ENCODE measurements around the gene SYTL4. TPM values are rescaled to one million over a fixed set of nuclear protein-coding genes. Genes with fewer than 3 reads are reported as not detected.

The SYTL4 gene
- total and polyA plus RNA-seq, 12 donors = 3.4 to 12.3 (median 5.4) TPM

DNA sequence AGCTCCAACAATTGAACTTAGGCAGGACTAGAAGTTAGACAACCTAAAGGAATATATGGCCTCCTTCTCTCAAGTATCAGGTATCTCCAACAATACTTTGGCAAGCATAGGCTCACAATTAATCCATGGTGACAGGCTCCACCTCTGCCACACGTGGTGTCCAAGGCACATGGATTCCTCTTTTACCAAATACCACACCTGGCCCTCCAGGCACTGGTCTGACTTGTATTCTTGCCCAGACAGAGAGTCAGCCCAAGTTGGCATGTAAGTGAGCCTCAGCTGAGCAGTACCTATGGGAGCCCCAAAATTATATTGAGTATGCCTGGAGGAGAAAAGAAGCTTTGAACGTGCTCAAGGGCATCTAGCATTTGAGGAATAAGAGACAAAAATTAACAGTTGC, 68.3 kb downstream of the SYTL4 start:
- no peaks in the 10 kb centered on the region for H3K9me3 ChIP-seq (replicated peaks in 1 of 3)
- TF ChIP-seq, protein P1, sequence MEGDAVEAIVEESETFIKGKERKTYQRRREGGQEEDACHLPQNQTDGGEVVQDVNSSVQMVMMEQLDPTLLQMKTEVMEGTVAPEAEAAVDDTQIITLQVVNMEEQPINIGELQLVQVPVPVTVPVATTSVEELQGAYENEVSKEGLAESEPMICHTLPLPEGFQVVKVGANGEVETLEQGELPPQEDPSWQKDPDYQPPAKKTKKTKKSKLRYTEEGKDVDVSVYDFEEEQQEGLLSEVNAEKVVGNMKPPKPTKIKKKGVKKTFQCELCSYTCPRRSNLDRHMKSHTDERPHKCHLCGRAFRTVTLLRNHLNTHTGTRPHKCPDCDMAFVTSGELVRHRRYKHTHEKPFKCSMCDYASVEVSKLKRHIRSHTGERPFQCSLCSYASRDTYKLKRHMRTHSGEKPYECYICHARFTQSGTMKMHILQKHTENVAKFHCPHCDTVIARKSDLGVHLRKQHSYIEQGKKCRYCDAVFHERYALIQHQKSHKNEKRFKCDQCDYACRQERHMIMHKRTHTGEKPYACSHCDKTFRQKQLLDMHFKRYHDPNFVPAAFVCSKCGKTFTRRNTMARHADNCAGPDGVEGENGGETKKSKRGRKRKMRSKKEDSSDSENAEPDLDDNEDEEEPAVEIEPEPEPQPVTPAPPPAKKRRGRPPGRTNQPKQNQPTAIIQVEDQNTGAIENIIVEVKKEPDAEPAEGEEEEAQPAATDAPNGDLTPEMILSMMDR (IDR thresholded peaks at IDR 0.05) = no peak
- no peak for TF ChIP-seq POLR2A (IDR thresholded peaks at IDR 0.05)
- 38 to 67% (median 45%) methylated on average over 2 of the region's 2 CpGs for WGBS, 4 donors
- H3K4me1 ChIP-seq (replicated peaks in 1 of 2) = no peaks in the 10 kb centered on the region
- no peak for DNase-seq
- H3K27ac ChIP-seq = no peak overlapping the region
- no peak overlapping the region for H3K4me3 ChIP-seq
- H3K36me3 ChIP-seq (replicated peaks in 1 of 2) = no peaks in the 10 kb centered on the region
- peaks cover 28% of the 10 kb centered on the region for H3K27me3 ChIP-seq
- intact Hi-C loops (cut with DNase I) = no loop called here

DNA sequence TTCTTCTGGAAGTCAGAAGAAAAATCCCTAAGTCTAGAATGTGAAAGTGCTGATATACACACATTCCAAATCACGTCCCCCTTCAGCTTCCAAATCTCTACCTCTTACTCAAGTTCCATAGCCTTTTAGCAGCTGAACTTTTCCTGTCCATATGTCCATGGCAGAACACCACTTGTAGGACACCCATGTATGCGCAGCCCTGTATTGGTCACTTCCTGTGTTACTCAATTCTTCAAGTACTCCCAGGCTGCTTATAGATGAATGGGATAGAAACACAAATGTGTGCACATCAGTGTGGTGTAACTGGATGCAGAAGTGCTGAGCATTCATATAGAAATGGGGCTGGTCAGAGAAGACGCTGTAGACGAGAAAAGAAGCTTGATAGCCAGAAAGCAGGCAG, 69.1 kb downstream of the SYTL4 start:
- no peaks in the 10 kb centered on the region for H3K36me3 ChIP-seq (replicated peaks in 1 of 2)
- WGBS, 4 donors = 75 to 88% (median 80%) methylated on average over 4 of the region's 4 CpGs
- intact Hi-C loops (cut with DNase I) = no loop called here

DNA sequence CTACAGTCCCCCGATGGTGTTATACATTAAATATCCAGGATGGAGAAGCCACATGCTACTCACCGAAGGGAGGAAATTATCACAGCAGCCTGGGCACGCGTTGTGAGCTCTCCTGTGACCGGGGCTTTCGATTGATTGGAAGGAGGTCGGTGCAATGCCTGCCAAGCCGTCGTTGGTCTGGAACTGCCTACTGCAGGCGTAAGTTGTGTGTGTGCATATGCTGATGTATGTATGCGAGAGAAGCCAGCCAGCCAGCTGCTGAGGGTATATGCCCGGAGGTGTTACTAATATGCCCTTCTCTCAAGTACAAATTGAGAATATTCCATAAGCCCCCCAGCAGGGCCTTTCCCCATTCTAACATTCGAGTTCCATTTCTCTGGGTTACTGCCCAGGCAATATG, 69.8 kb downstream of the SYTL4 start:
- Histone ChIP-seq H3K9me3 (replicated peaks in 1 of 3) (no peaks in the 10 kb centered on the region), H3K36me3 (replicated peaks in 1 of 2) (no peaks in the 10 kb centered on the region), H3K27ac (no peak overlapping the region), H3K4me1 (replicated peaks in 1 of 2) (no peaks in the 10 kb centered on the region), H3K27me3 (peaks cover 33% of the 10 kb centered on the region), H3K4me3 (no peak overlapping the region)
- TF ChIP-seq, protein P1 (IDR thresholded peaks at IDR 0.05) = no peak
- TF ChIP-seq POLR2A (IDR thresholded peaks at IDR 0.05) = no peak
- WGBS, 4 donors = 81 to 92% (median 87%) methylated on average over 8 to 13 of the region's 13 CpGs
- no peak for DNase-seq
- intact Hi-C loops (cut with DNase I) = no loop called here

More for the DNA sequence above, 69.1 kb downstream of the SYTL4 start:
- H3K27me3 ChIP-seq = peaks cover 33% of the 10 kb centered on the region
- DNase-seq = no peak
- no peaks in the 10 kb centered on the region for H3K4me1 ChIP-seq (replicated peaks in 1 of 2)
- no peak overlapping the region for H3K27ac ChIP-seq
- TF ChIP-seq, protein P1 (IDR thresholded peaks at IDR 0.05) = no peak
- TF ChIP-seq POLR2A (IDR thresholded peaks at IDR 0.05) = no peak
- no peaks in the 10 kb centered on the region for H3K9me3 ChIP-seq (replicated peaks in 1 of 3)
- H3K4me3 ChIP-seq = no peak overlapping the region

DNA sequence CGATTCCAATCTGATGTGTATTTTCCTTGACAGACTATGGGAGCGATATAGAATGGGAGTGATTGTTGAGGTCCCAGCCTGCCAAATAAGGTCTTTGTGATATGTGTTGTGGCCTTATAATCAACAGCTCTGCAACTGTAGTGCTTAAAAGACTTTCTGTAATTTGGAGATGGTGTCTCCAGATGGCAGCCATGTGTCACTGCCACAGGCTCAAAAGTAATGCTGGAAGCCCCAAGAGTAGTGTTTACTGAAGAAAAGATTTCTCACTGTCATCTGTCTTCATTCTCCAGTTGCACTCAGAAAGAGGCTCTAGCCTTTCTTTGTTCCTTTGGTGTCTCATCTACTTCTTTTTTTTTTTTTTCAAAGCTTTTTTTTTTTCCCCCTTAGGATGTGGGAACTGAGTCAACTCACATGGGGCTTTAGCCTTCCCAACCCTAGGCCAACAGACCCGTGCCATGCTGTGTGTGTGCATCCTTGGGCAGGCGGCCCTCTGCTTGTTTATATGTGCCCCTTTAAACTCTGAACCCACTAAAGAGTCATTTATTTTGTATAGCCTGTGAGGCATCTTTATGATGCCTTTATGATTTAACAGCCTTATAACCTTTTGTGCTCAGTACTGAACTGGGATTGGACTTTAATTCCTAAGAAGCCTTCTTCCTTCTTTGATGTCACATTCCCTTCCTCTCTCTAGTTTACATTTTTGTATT, 72.3 kb downstream of the SYTL4 start:
- WGBS, 4 donors = 70 to 88% (median 75%) methylated on average over 4 of the region's 4 CpGs
- no peak for DNase-seq
- no peaks in the 10 kb centered on the region for H3K4me1 ChIP-seq (replicated peaks in 1 of 2)
- H3K4me3 ChIP-seq = no peak overlapping the region
- intact Hi-C loops (cut with DNase I) = no loop called here
- TF ChIP-seq, protein P1 (IDR thresholded peaks at IDR 0.05) = no peak
- no peak for TF ChIP-seq POLR2A (IDR thresholded peaks at IDR 0.05)
- no peaks in the 10 kb centered on the region for H3K9me3 ChIP-seq (replicated peaks in 1 of 3)
- peaks cover 26% of the 10 kb centered on the region for H3K27me3 ChIP-seq
- no peak overlapping the region for H3K27ac ChIP-seq
- no peaks in the 10 kb centered on the region for H3K36me3 ChIP-seq (replicated peaks in 1 of 2)

All from adrenal gland (tissue), 12 donors.